GM23248 (cell line): ENCODE results near the gene ACADSB. TPM values are rescaled to one million over a fixed set of nuclear protein-coding genes. Genes with fewer than 3 reads are reported as not detected.

Experiments
- DNase-seq: peaks from one replicate; pipeline ENCODE4 v3.0.0-alpha.2; 2015
- H2AFZ ChIP-seq: fragments of 200-600 bp; sonication (generic); 2 replicates; pipeline ENCODE4 v1.6.1; 2016; ENCODE audit warnings: antibody characterized with exemption
- H3F3A ChIP-seq: fragments of 200-600 bp; sonication (generic); 2 replicates; pipeline ENCODE4 v1.6.1; 2016; ENCODE audit warnings: mild to moderate bottlenecking, antibody characterized with exemption, mixed run types; ENCODE audit not compliant: insufficient read depth
- H3K27ac ChIP-seq: fragments of 200-600 bp; sonication (generic); 2 replicates; pipeline ENCODE4 v1.5.1; 2016; ENCODE audit warnings: mild to moderate bottlenecking
- H3K27me3 ChIP-seq: fragments of 200-600 bp; sonication (generic); replicated peaks from 2 replicates; pipeline ENCODE4 v1.6.1; 2016; ENCODE audit warnings: mild to moderate bottlenecking; ENCODE audit not compliant: insufficient read depth
- H3K36me3 ChIP-seq: fragments of 200-600 bp; sonication (generic); 2 replicates; pipeline ENCODE4 v1.6.1; 2016; ENCODE audit warnings: low read depth, mild to moderate bottlenecking
- H3K4me1 ChIP-seq: fragments of 200-600 bp; sonication (generic); 2 replicates; pipeline ENCODE4 v1.6.1; 2016; ENCODE audit warnings: mild to moderate bottlenecking; ENCODE audit not compliant: insufficient read depth
- H3K4me2 ChIP-seq: fragments of 200-600 bp; sonication (generic); one replicate; pipeline ENCODE4 v1.6.1; 2016; ENCODE audit warnings: mild to moderate bottlenecking; ENCODE audit not compliant: unreplicated experiment
- H3K4me3 ChIP-seq: fragments of 200-600 bp; sonication (generic); 2 replicates; pipeline ENCODE4 v1.5.1; 2016; ENCODE audit warnings: mild to moderate bottlenecking
- H3K79me2 ChIP-seq: fragments of 200-600 bp; sonication (generic); 2 replicates; pipeline ENCODE4 v1.6.1; 2016; ENCODE audit warnings: mild to moderate bottlenecking; ENCODE audit not compliant: insufficient read depth
- H3K9ac ChIP-seq: fragments of 200-600 bp; sonication (generic); 2 replicates; pipeline ENCODE4 v1.6.1; 2016; ENCODE audit warnings: mild to moderate bottlenecking
- H3K9me2 ChIP-seq: fragments of 200-600 bp; sonication (generic); 2 replicates; pipeline ENCODE4 v1.6.1; 2016; ENCODE audit warnings: mixed run types, mild to moderate bottlenecking, moderate library complexity; ENCODE audit not compliant: insufficient read depth
- H3K9me3 ChIP-seq: fragments of 200-600 bp; sonication (generic); one replicate; pipeline ENCODE4 v1.6.1; 2017; ENCODE audit warnings: low read depth
- H4K20me1 ChIP-seq: fragments of 200-600 bp; sonication (generic); 2 replicates; pipeline ENCODE4 v1.6.0; 2016; ENCODE audit not compliant: insufficient read depth
- EZH2 ChIP-seq: fragments of 200-600 bp; sonication (generic); IDR thresholded peaks from 2 replicates; pipeline ENCODE4 v1.6.1; 2018; ENCODE audit warnings: antibody characterized with exemption, mild to moderate bottlenecking; ENCODE audit not compliant: insufficient read depth, poor library complexity, severe bottlenecking
- EZH2phosphoT487 ChIP-seq: fragments of 200-600 bp; sonication (generic); IDR thresholded peaks from 2 replicates; pipeline ENCODE4 v1.6.1; 2018; ENCODE audit warnings: antibody characterized with exemption, moderate library complexity, mild to moderate bottlenecking, low read depth; ENCODE audit not compliant: insufficient read depth
- WGBS, 2 experiments: methylation state at CpG; one replicate each; pipeline ENCODE4 v1.1.6; 2015 to 2017; ENCODE audit warnings: low lambda C conversion rate in 2 of 2, low coverage in 1 of 2; ENCODE audit errors: missing lambda C conversion rate in 2 of 2; 5-methylcytosine and 5-hydroxymethylcytosine counted together
- in situ Hi-C: fragments of 300-500 bp; cut with MboI; formaldehyde crosslinking; loops from 2 replicates; pipeline ENCODE4 v1.15.0; 2020
- polyA plus RNA-seq: library from polyadenylated mRNA; unstranded; fragments of >200 nt; fragmentation: Nextera tagmentation; extraction: Ambion mirVana; gene quantifications from 2 replicates; pipeline ENCODE4 v1.2.1, GENCODE V29; 2016
- total RNA-seq: library from RNA; depleted of rRNA; stranded (reverse); fragments of >200 nt; shearing (Covaris generic); gene quantifications from 2 replicates; pipeline ENCODE4 v1.2.3, GENCODE V29; 2014

The ACADSB gene
- total and polyA plus RNA-seq, 2 experiments from 2014 or later: 3.7 to 10.5 TPM

DNA sequence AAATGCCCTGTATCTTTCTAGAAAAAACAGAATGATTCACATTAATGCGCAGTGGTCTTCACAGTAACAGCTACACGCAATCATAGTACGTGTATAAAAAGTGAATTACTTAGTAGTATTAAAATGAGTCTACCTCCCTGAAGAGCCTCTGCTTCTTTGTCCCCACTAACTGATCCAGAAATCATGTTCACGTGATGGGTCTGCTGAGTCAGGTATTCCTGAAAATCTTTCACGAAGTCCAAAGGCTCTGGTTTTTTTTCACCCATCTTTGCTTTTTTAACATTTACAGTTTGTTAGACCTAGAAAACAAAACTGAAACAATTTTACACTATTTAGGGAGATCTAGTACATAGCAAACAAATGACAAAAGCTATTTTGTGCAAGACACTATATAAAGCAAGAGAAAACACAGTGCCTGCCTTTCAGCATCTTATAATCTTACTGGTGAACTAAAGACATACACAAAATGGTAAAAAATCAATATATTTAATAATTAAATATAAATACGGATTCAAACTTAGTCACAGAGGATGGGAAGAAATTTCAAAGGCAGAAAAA is 10.4 kb upstream of the ACADSB start:
- WGBS, 2 experiments: 76 to 79% methylated on average over 6 of the region's 6 CpGs

DNA sequence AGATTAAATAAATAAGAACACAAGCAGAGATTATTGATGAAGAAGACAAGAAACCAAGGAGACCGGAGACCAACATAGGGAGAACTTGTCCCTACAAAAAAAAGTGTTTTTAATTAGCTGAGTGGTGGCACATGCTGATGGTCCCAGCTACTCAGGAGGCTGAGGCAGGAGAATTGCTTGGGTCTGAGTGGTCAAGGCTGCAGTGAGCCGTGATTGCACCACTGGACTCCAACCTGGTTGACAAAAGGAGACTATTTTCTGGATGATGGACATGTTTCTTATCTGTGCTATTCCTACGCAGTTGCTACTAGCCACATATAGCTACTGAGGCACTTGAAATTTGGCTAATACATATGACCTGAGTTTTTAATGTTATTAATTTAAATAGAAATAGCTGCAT is 9.9 kb upstream of the ACADSB start:
- Histone ChIP-seq H3K9me3 (no peaks in the 10 kb centered on the region), H3K27me3 (no peaks in the 10 kb centered on the region), H3K4me3 (no peak overlapping the region), H3K79me2 (peaks cover 81% of the 10 kb centered on the region), H2AFZ (no peak overlapping the region), H3F3A (no peaks in the 10 kb centered on the region), H3K4me1 (no peaks in the 10 kb centered on the region), H3K9me2 (no peaks in the 10 kb centered on the region), H3K9ac (no peak overlapping the region), H3K36me3 (peaks cover 8% of the 10 kb centered on the region), H4K20me1 (no peaks in the 10 kb centered on the region), H3K4me2 (no peak overlapping the region), H3K27ac (no peak overlapping the region)
- no peak for TF ChIP-seq EZH2
- TF ChIP-seq EZH2phosphoT487: no peak
- DNase-seq: no peak
- WGBS, 2 experiments: 81 to 85% methylated on average over 3 of the region's 3 CpGs
- in situ Hi-C loops: loop anchor here (25.0 kb wide), 1 partner anchor 712 kb away; no protein-coding TSS in a partner anchor

More for the DNA sequence above, 10.4 kb upstream of the ACADSB start:
- in situ Hi-C loops: loop anchor here (25.0 kb wide), 1 partner anchor 711 kb away; no protein-coding TSS in a partner anchor
- H3K4me2 ChIP-seq: no peak overlapping the region
- no peak for TF ChIP-seq EZH2
- H2AFZ ChIP-seq: no peak overlapping the region
- no peaks in the 10 kb centered on the region for H3K9me2 ChIP-seq
- DNase-seq: no peak
- H4K20me1 ChIP-seq: no peaks in the 10 kb centered on the region
- peaks cover 76% of the 10 kb centered on the region for H3K79me2 ChIP-seq
- H3K9me3 ChIP-seq: no peaks in the 10 kb centered on the region
- no peak overlapping the region for H3K9ac ChIP-seq
- no peaks in the 10 kb centered on the region for H3K4me1 ChIP-seq
- no peaks in the 10 kb centered on the region for H3F3A ChIP-seq
- no peaks in the 10 kb centered on the region for H3K27me3 ChIP-seq
- no peak overlapping the region for H3K4me3 ChIP-seq
- no peak overlapping the region for H3K27ac ChIP-seq
- H3K36me3 ChIP-seq: peaks cover 8% of the 10 kb centered on the region

DNA sequence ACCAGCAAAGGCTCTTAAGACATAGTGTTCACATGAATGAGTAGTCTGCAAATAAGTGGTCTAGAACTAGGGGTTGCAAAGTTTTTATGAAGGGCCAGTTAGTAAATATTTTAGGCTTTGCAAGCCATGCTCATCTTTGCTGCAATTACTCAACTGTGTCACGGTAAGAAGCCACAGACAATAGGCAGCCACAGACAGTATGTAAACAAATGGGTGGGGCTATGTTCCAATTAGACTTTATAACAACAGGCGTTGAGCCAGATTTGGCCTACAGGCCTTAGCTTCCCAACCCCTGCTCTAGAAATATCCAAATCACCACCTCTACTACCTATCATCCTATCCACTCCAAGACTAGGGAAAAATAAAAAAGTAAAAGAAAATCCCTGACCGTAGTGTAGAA is 9.5 kb upstream of the ACADSB start:
- Histone ChIP-seq H3K9ac (no peak overlapping the region), H3K4me2 (no peak overlapping the region), H3K79me2 (peaks cover 85% of the 10 kb centered on the region), H3K9me3 (no peaks in the 10 kb centered on the region), H2AFZ (no peak overlapping the region), H3K4me1 (no peaks in the 10 kb centered on the region), H3K9me2 (no peaks in the 10 kb centered on the region), H3K36me3 (peaks cover 7% of the 10 kb centered on the region), H3K27me3 (no peaks in the 10 kb centered on the region), H3F3A (no peaks in the 10 kb centered on the region), H3K27ac (no peak overlapping the region), H3K4me3 (no peak overlapping the region), H4K20me1 (no peaks in the 10 kb centered on the region)
- WGBS, 2 experiments: 98% methylated on average over 3 of the region's 3 CpGs
- in situ Hi-C loops: loop anchor here (25.0 kb wide), 1 partner anchor 712 kb away; no protein-coding TSS in a partner anchor
- DNase-seq: no peak
- TF ChIP-seq EZH2phosphoT487: no peak
- TF ChIP-seq EZH2: no peak

DNA sequence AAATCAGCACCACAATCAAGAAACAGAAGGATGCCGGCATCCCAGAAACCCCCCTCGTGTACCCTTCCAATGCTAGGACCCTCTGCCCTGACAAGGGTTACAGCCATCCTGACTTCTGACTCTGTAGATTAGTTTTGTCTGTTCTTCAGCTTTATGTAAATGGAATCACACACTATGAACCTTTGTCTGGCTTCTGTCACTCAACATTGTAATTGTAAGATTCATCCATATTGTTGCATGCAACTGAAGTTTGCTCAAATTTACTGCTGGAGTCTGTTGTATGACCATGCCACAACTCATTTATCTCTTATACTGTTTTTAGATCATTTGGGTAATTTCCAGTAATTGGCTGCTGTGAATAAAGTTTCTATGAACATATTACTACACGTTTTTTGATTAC is 8.7 kb upstream of the ACADSB start:
- Histone ChIP-seq H3K9me2 (no peaks in the 10 kb centered on the region), H3K27ac (no peak overlapping the region), H2AFZ (no peak overlapping the region), H3K27me3 (no peaks in the 10 kb centered on the region), H4K20me1 (no peaks in the 10 kb centered on the region), H3F3A (no peaks in the 10 kb centered on the region), H3K4me1 (no peaks in the 10 kb centered on the region), H3K9ac (no peak overlapping the region), H3K36me3 (no peaks in the 10 kb centered on the region; the same call in none of the 2 replicates), H3K4me3 (no peak overlapping the region), H3K9me3 (no peaks in the 10 kb centered on the region), H3K4me2 (no peak overlapping the region), H3K79me2 (peaks cover 93% of the 10 kb centered on the region)
- no peak for DNase-seq
- WGBS, 2 experiments: 89 to 92% methylated on average over 3 of the region's 3 CpGs
- in situ Hi-C loops: no loop called here
- no peak for TF ChIP-seq EZH2
- TF ChIP-seq EZH2phosphoT487: no peak
